ENCODE data around the gene RAB10. TPM values are rescaled to one million over a fixed set of nuclear protein-coding genes. Genes with fewer than 3 reads are reported as not detected.

RAB10 gene
- total RNA-seq, 1 donor from 2014 or later: 238 TPM

GRCh38 chr2:26169226-26169625 lies 135.3 kb downstream of the RAB10 start:
- H3K9ac ChIP-seq: no peak overlapping the region
- no peaks in the 10 kb centered on the region for H3K9me3 ChIP-seq (ENCODE audit: low read depth)
- H3K27me3 ChIP-seq: peaks cover 22% of the 10 kb centered on the region
- peaks cover 6% of the 10 kb centered on the region for H3K79me2 ChIP-seq (ENCODE audit: low read depth)
- TF ChIP-seq EZH2phosphoT487 (IDR thresholded peaks at IDR 0.05) (no peak), CTCF (IDR thresholded peaks at IDR 0.05) (no peak), EZH2 (IDR thresholded peaks at IDR 0.05) (no peak)
- H3K4me1 ChIP-seq: peaks cover 3% of the 10 kb centered on the region
- no peak overlapping the region for H2AFZ ChIP-seq (replicated peaks)
- peaks cover 11% of the 10 kb centered on the region for H3F3A ChIP-seq (ENCODE audit: low read depth)
- H3K4me3 Mint-ChIP-seq: no peak overlapping the region
- no peak overlapping the region for H3K4me2 ChIP-seq
- no peaks in the 10 kb centered on the region for H3K9me3 Mint-ChIP-seq
- H3K4me3 ChIP-seq: no peak overlapping the region
- H3K27ac Mint-ChIP-seq: no peak overlapping the region
- H3K36me3 Mint-ChIP-seq: no peaks in the 10 kb centered on the region
- peaks cover 15% of the 10 kb centered on the region for H3K27me3 Mint-ChIP-seq (ENCODE audit: insufficient read depth, low read depth)
- DNase-seq (ENCODE audit: low spot score): no peak
- H3K4me1 Mint-ChIP-seq: peaks cover 8% of the 10 kb centered on the region
- H4K20me1 ChIP-seq (ENCODE audit: low read depth): peaks cover 2% of the 10 kb centered on the region
- H3K27ac ChIP-seq: no peak overlapping the region
- no peaks in the 10 kb centered on the region for H3K36me3 ChIP-seq

- H3K27ac Mint-ChIP-seq: no peak overlapping the region
- H3K36me3 Mint-ChIP-seq: no peaks in the 10 kb centered on the region
- no peak overlapping the region for H2AFZ ChIP-seq (replicated peaks)
- no peak overlapping the region for H3K27ac ChIP-seq
- H3K4me1 ChIP-seq: peaks cover 8% of the 10 kb centered on the region
- peaks cover 11% of the 10 kb centered on the region for H3F3A ChIP-seq (ENCODE audit: low read depth)
- H4K20me1 ChIP-seq (ENCODE audit: low read depth): peaks cover 9% of the 10 kb centered on the region
- no peak for TF ChIP-seq CTCF (IDR thresholded peaks at IDR 0.05)
- TF ChIP-seq EZH2 (IDR thresholded peaks at IDR 0.05): no peak
- TF ChIP-seq EZH2phosphoT487 (IDR thresholded peaks at IDR 0.05): no peak
- H3K79me2 ChIP-seq (ENCODE audit: low read depth): peaks cover 13% of the 10 kb centered on the region
- H3K9me3 ChIP-seq (ENCODE audit: low read depth): no peaks in the 10 kb centered on the region
- no peaks in the 10 kb centered on the region for H3K9me3 Mint-ChIP-seq
- no peak for DNase-seq (ENCODE audit: low spot score)
- no peak overlapping the region for H3K4me2 ChIP-seq
- no peaks in the 10 kb centered on the region for H3K36me3 ChIP-seq
- H3K4me1 Mint-ChIP-seq: peaks cover 14% of the 10 kb centered on the region
- no peak overlapping the region for H3K4me3 ChIP-seq
- H3K27me3 Mint-ChIP-seq (ENCODE audit: insufficient read depth, low read depth): peaks cover 21% of the 10 kb centered on the region
- H3K9ac ChIP-seq: no peak overlapping the region
- H3K4me3 Mint-ChIP-seq: peak overlapping the region; percentile 9
- peaks cover 25% of the 10 kb centered on the region for H3K27me3 ChIP-seq
These were observed 136.0 kb downstream of the RAB10 start for GRCh38 chr2:26169681-26170414.

- Histone ChIP-seq H3K27me3 (peaks cover 25% of the 10 kb centered on the region), H3K9me3 (ENCODE audit: low read depth) (no peaks in the 10 kb centered on the region), H3K9ac (no peak overlapping the region), H3K4me2 (no peak overlapping the region), H4K20me1 (ENCODE audit: low read depth) (peaks cover 18% of the 10 kb centered on the region), H3F3A (ENCODE audit: low read depth) (peaks cover 11% of the 10 kb centered on the region), H3K79me2 (ENCODE audit: low read depth) (peaks cover 20% of the 10 kb centered on the region), H3K27ac (no peak overlapping the region), H3K4me3 (no peak overlapping the region), H2AFZ (replicated peaks) (no peak overlapping the region), H3K4me1 (peaks cover 17% of the 10 kb centered on the region), H3K36me3 (no peaks in the 10 kb centered on the region)
- H3K9me3 Mint-ChIP-seq: no peaks in the 10 kb centered on the region
- no peak for TF ChIP-seq CTCF (IDR thresholded peaks at IDR 0.05)
- no peak for TF ChIP-seq EZH2phosphoT487 (IDR thresholded peaks at IDR 0.05)
- TF ChIP-seq EZH2 (IDR thresholded peaks at IDR 0.05): no peak
- H3K27me3 Mint-ChIP-seq (ENCODE audit: insufficient read depth, low read depth): peaks cover 23% of the 10 kb centered on the region
- peak overlapping the region; percentile 26 for H3K27ac Mint-ChIP-seq
- peak overlapping the region; percentile 73 for H3K4me3 Mint-ChIP-seq
- no peak for DNase-seq (ENCODE audit: low spot score)
- peaks cover 23% of the 10 kb centered on the region for H3K4me1 Mint-ChIP-seq
- no peaks in the 10 kb centered on the region for H3K36me3 Mint-ChIP-seq
These were observed 136.9 kb downstream of the RAB10 start for GRCh38 chr2:26170795-26171194.
